ENCODE measurements around the gene ZFP1. TPM values are rescaled to one million over a fixed set of nuclear protein-coding genes. Genes with fewer than 3 reads are reported as not detected.

ZFP1 gene
- total and polyA plus RNA-seq, 7 donors: 3.4 to 10.4 (median 6.2) TPM

- H3K27me3 ChIP-seq (ENCODE audit: insufficient read depth in 3 of 3, low read length in 2 of 3): no peaks in the 10 kb centered on the region
- no peak overlapping the region for H3K27ac ChIP-seq
- ATAC-seq: no peak
- H3K36me3 ChIP-seq (ENCODE audit: insufficient read depth in 1 of 2, low read depth in 1 of 2): no peaks in the 10 kb centered on the region
- no peak overlapping the region for H3K4me3 ChIP-seq
- H3K9me3 ChIP-seq: no peaks in the 10 kb centered on the region
- H3K4me1 ChIP-seq: peaks cover 57% of the 10 kb centered on the region
- TF ChIP-seq CTCF (IDR thresholded peaks at IDR 0.05): no peak
- no peak for DNase-seq
- intact Hi-C loops (cut with DNase I): no loop called here
- 96 to 99% (median 96%) methylated on average over 3 of the region's 3 CpGs for WGBS, 3 donors
Observed at GRCh38 chr16:75101635-75102034, 46.7 kb upstream of the ZFP1 start.

- no peaks in the 10 kb centered on the region for H3K36me3 ChIP-seq (ENCODE audit: insufficient read depth in 1 of 2, low read depth in 1 of 2)
- H3K4me3 ChIP-seq: no peak overlapping the region
- DNase-seq (no peak), ATAC-seq (no peak)
- no peak for TF ChIP-seq CTCF (IDR thresholded peaks at IDR 0.05)
- no peaks in the 10 kb centered on the region for H3K9me3 ChIP-seq
- H3K27ac ChIP-seq: peak overlapping the region; percentile 95
- H3K4me1 ChIP-seq: peaks cover 58% of the 10 kb centered on the region
- intact Hi-C loops (cut with DNase I): no loop called here
- 95 to 97% (median 96%) methylated on average over 9 of the region's 9 CpGs for WGBS, 3 donors
- H3K27me3 ChIP-seq (ENCODE audit: insufficient read depth in 3 of 3, low read length in 2 of 3): no peaks in the 10 kb centered on the region
Observed at GRCh38 chr16:75102595-75102994, 45.7 kb upstream of the ZFP1 start.

- TF ChIP-seq CTCF (IDR thresholded peaks at IDR 0.05): no peak
- no peaks in the 10 kb centered on the region for H3K9me3 ChIP-seq
- peaks cover 58% of the 10 kb centered on the region for H3K4me1 ChIP-seq
- H3K36me3 ChIP-seq (ENCODE audit: insufficient read depth in 1 of 2, low read depth in 1 of 2): no peaks in the 10 kb centered on the region
- 95 to 97% (median 96%) methylated on average over 5 of the region's 5 CpGs for WGBS, 3 donors
- no peaks in the 10 kb centered on the region for H3K27me3 ChIP-seq (ENCODE audit: insufficient read depth in 3 of 3, low read length in 2 of 3)
- peak overlapping the region; percentile 95 for H3K27ac ChIP-seq
- DNase-seq: no peak
- ATAC-seq: no peak
- H3K4me3 ChIP-seq: no peak overlapping the region
- intact Hi-C loops (cut with DNase I): no loop called here
Observed at GRCh38 chr16:75103994-75104393, 44.3 kb upstream of the ZFP1 start.

- Histone ChIP-seq H3K4me1 (peaks cover 57% of the 10 kb centered on the region), H3K4me3 (no peak overlapping the region), H3K27me3 (ENCODE audit: insufficient read depth in 3 of 3, low read length in 2 of 3) (no peaks in the 10 kb centered on the region), H3K36me3 (ENCODE audit: insufficient read depth in 1 of 2, low read depth in 1 of 2) (no peaks in the 10 kb centered on the region), H3K27ac (peak overlapping the region; percentile 95), H3K9me3 (no peaks in the 10 kb centered on the region)
- TF ChIP-seq CTCF (IDR thresholded peaks at IDR 0.05): no peak
- ATAC-seq (no peak), DNase-seq (no peak)
- 87 to 92% (median 88%) methylated on average over 11 of the region's 11 CpGs for WGBS, 3 donors
- intact Hi-C loops (cut with DNase I): loop anchor here (1.0 to 5.0 kb wide), 2 partner anchors 15 to 43 kb away; no protein-coding TSS in a partner anchor
Observed at GRCh38 chr16:75104836-75105235, 43.5 kb upstream of the ZFP1 start.

All from psoas muscle (tissue), 8 donors.